HEK293 (cell line): ENCODE results near the gene ZNF749.

Experiments
- GLI2 ChIP-seq: fragments of 450-650 bp; formaldehyde crosslinking; IDR thresholded peaks from 2 replicates; pipeline ENCODE4; 2017; ENCODE audit warnings: missing biosample characterization, missing genetic modification characterization, low read depth, borderline replicate concordance
- GLIS1 ChIP-seq: fragments of 450-650 bp; formaldehyde crosslinking; IDR thresholded peaks from 2 replicates; pipeline ENCODE4 v1.5.1; 2016; ENCODE audit warnings: missing biosample characterization, missing genetic modification characterization
- KLF16 ChIP-seq: fragments of 450-650 bp; formaldehyde crosslinking; IDR thresholded peaks from 2 replicates; pipeline ENCODE4 v1.5.1; 2017; ENCODE audit warnings: missing biosample characterization, missing genetic modification characterization
- MEIS1 ChIP-seq: sonication (generic); formaldehyde crosslinking; IDR thresholded peaks from 2 replicates; pipeline ENCODE4 v1.8.1; 2022; ENCODE audit warnings: missing genetic modification reagents, mild to moderate bottlenecking, borderline replicate concordance
- MZF1 ChIP-seq: fragments of 450-650 bp; formaldehyde crosslinking; IDR thresholded peaks from 2 replicates; pipeline ENCODE4 v1.5.1; 2017; ENCODE audit warnings: missing biosample characterization, missing genetic modification characterization, borderline replicate concordance
- ZBTB17 ChIP-seq: fragments of 450-650 bp; formaldehyde crosslinking; IDR thresholded peaks from 2 replicates; pipeline ENCODE4 v1.5.1; 2016; ENCODE audit warnings: missing biosample characterization, missing genetic modification characterization
- ZEB2 ChIP-seq: fragments of 450-650 bp; formaldehyde crosslinking; IDR thresholded peaks from 2 replicates; pipeline ENCODE4 v1.5.1; 2016; ENCODE audit warnings: missing biosample characterization, missing genetic modification characterization
- ZFP41 ChIP-seq: fragments of 450-650 bp; formaldehyde crosslinking; IDR thresholded peaks from 2 replicates; pipeline ENCODE4 v1.5.1; 2016; ENCODE audit warnings: missing biosample characterization, missing genetic modification characterization, borderline replicate concordance
- ZNF112 ChIP-seq: fragments of 450-650 bp; formaldehyde crosslinking; IDR thresholded peaks from 2 replicates; pipeline ENCODE4 v1.5.0; 2017; ENCODE audit warnings: missing biosample characterization, missing genetic modification characterization
- ZNF157 ChIP-seq: fragments of 450-650 bp; formaldehyde crosslinking; IDR thresholded peaks from 2 replicates; pipeline ENCODE4 v1.5.1; 2016; ENCODE audit warnings: missing biosample characterization, missing genetic modification characterization
- ZNF211 ChIP-seq: fragments of 450-650 bp; formaldehyde crosslinking; IDR thresholded peaks from 2 replicates; pipeline ENCODE4 v1.5.1; 2016; ENCODE audit warnings: low read depth, missing biosample characterization, missing genetic modification characterization
- ZNF311 ChIP-seq: fragments of 450-650 bp; formaldehyde crosslinking; IDR thresholded peaks from 2 replicates; pipeline ENCODE4 v1.5.1; 2017; ENCODE audit warnings: missing biosample characterization, missing genetic modification characterization, borderline replicate concordance
- ZNF37A ChIP-seq: fragments of 450-650 bp; IDR thresholded peaks from 2 replicates; pipeline ENCODE4 v1.5.1; 2018; ENCODE audit warnings: missing biosample characterization, missing genetic modification characterization
- ZNF404 ChIP-seq: fragments of 450-650 bp; formaldehyde crosslinking; IDR thresholded peaks from 2 replicates; pipeline ENCODE4 v1.5.1; 2017; ENCODE audit warnings: missing biosample characterization, missing genetic modification characterization
- ZNF433 ChIP-seq: fragments of 450-650 bp; formaldehyde crosslinking; IDR thresholded peaks from 2 replicates; pipeline ENCODE4 v1.5.1; 2016; ENCODE audit warnings: missing biosample characterization, missing genetic modification characterization, low read depth
- ZNF585B ChIP-seq: fragments of 450-650 bp; formaldehyde crosslinking; IDR thresholded peaks from 2 replicates; pipeline ENCODE4 v1.5.1; 2016; ENCODE audit warnings: missing biosample characterization, missing genetic modification characterization
- ZNF626 ChIP-seq: fragments of 450-650 bp; sonication (Bioruptor Pico); formaldehyde crosslinking; IDR thresholded peaks from 2 replicates; pipeline ENCODE4 v1.5.1; 2018; ENCODE audit warnings: missing biosample characterization, missing genetic modification characterization, inconsistent platforms
- ZNF670 ChIP-seq: fragments of 450-650 bp; formaldehyde crosslinking; IDR thresholded peaks from 2 replicates; pipeline ENCODE4 v1.5.1; 2016; ENCODE audit warnings: missing biosample characterization, missing genetic modification characterization, low read depth
- ZNF777 ChIP-seq: fragments of 450-650 bp; formaldehyde crosslinking; IDR thresholded peaks from 2 replicates; pipeline ENCODE4 v1.5.1; 2017; ENCODE audit warnings: missing biosample characterization, missing genetic modification characterization, borderline replicate concordance
- ZSCAN30 ChIP-seq: fragments of 450-650 bp; IDR thresholded peaks from 2 replicates; pipeline ENCODE4 v1.5.1; 2018; ENCODE audit warnings: missing biosample characterization, mild to moderate bottlenecking, missing genetic modification characterization, moderate library complexity
- TF ChIP-seq, protein P1 (sequence below): fragments of 450-650 bp; formaldehyde crosslinking; IDR thresholded peaks from 2 replicates; pipeline ENCODE4 v1.5.1; 2016; ENCODE audit warnings: missing biosample characterization, missing genetic modification characterization
- TF ChIP-seq, protein P2 (sequence below): fragments of 450-650 bp; formaldehyde crosslinking; IDR thresholded peaks from 2 replicates; pipeline ENCODE4 v1.5.1; 2016; ENCODE audit warnings: missing biosample characterization, missing genetic modification characterization
- TF ChIP-seq, protein P3 (sequence below): fragments of 450-650 bp; formaldehyde crosslinking; conservative IDR thresholded peaks from 2 replicates; pipeline ENCODE4 v1.5.1; 2016; ENCODE audit warnings: low read depth, missing biosample characterization, missing genetic modification characterization
- TF ChIP-seq, protein P4 (sequence below): fragments of 450-650 bp; formaldehyde crosslinking; optimal IDR thresholded peaks from 2 replicates; pipeline ENCODE3; 2016; ENCODE audit warnings: missing biosample characterization, mild to moderate bottlenecking, missing genetic modification characterization
- TF ChIP-seq, protein P5 (sequence below): fragments of 450-650 bp; formaldehyde crosslinking; IDR thresholded peaks from 2 replicates; pipeline ENCODE4 v1.5.1; 2016; ENCODE audit warnings: missing biosample characterization, missing genetic modification characterization

ZNF749 gene

DNA sequence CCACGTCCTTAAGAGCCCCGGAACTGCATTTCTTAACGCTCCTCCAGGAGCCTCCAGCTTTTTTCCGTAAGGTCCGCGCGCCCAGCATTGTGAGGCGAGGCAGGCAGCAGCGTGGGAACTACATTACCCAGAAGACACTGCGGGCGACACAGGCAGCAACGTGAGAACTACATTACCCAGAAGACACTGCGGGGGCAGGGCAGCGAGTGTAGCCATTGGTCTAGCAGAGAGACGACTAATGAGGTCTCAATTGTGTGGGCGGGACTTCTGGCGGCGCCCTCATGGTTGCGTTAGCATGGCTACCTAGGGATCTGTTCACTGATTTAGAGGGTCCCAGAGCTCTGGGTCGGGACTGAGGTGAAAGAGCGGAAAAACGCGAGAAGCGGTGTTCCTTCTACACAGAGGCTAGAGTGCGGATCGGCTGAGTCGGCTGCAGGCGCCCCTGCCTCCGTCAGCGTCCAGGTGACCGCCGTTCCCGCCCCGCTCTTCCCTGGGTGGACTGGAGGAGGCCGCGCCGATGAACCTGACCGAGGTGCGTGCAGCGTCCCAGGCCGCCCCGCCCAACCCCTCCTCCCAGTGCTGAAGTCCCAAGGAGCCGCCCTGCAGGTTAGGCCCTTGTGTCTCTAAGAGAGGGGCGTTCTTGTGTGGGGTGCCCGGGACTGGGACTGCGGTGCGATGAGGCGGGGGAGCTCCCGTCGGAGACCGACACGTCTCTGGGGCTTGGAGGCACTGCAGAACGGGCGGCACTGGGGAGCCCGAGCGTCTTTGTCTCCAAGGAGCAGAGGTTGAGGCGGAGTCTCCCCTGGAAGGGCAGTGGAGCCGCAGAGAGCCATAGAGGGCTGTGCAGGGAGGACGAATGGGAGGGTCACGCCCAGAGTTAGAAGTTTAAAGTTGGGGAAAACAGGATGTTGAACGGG, at the start of gene ZNF749 (continued):
- TF ChIP-seq, protein P1, sequence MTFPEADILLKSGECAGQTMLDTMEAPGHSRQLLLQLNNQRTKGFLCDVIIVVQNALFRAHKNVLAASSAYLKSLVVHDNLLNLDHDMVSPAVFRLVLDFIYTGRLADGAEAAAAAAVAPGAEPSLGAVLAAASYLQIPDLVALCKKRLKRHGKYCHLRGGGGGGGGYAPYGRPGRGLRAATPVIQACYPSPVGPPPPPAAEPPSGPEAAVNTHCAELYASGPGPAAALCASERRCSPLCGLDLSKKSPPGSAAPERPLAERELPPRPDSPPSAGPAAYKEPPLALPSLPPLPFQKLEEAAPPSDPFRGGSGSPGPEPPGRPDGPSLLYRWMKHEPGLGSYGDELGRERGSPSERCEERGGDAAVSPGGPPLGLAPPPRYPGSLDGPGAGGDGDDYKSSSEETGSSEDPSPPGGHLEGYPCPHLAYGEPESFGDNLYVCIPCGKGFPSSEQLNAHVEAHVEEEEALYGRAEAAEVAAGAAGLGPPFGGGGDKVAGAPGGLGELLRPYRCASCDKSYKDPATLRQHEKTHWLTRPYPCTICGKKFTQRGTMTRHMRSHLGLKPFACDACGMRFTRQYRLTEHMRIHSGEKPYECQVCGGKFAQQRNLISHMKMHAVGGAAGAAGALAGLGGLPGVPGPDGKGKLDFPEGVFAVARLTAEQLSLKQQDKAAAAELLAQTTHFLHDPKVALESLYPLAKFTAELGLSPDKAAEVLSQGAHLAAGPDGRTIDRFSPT (tag by site-specific recombination): no peak
- TF ChIP-seq ZNF670 (tag by site-specific recombination) (no peak), ZNF311 (tag by site-specific recombination) (no peak), ZNF777 (tag by site-specific recombination) (peak; percentile 74; the same call in 1 of the 2 replicates), ZBTB17 (tag by site-specific recombination) (peak; percentile 78), MZF1 (tag by site-specific recombination) (no peak), KLF16 (no peak; the same call in 1 of the 2 replicates), ZNF404 (no peak), MEIS1 (no peak), ZNF112 (tag by site-specific recombination) (no peak), ZNF37A (tag by site-specific recombination) (no peak), GLIS1 (tag by site-specific recombination) (peak; percentile 16; the same call in 1 of the 2 replicates), GLI2 (no peak), ZNF157 (tag by site-specific recombination) (no peak), ZFP41 (tag by site-specific recombination) (no peak), ZNF626 (tag by site-specific recombination) (no peak), ZSCAN30 (tag by site-specific recombination) (peak; percentile 13; the same call in 1 of the 2 replicates), ZEB2 (tag by site-specific recombination) (peak; percentile 58; the same call in 1 of the 2 replicates), ZNF211 (no peak), ZNF585B (tag by site-specific recombination) (no peak), ZNF433 (tag by site-specific recombination) (no peak)
- TF ChIP-seq, protein P2, sequence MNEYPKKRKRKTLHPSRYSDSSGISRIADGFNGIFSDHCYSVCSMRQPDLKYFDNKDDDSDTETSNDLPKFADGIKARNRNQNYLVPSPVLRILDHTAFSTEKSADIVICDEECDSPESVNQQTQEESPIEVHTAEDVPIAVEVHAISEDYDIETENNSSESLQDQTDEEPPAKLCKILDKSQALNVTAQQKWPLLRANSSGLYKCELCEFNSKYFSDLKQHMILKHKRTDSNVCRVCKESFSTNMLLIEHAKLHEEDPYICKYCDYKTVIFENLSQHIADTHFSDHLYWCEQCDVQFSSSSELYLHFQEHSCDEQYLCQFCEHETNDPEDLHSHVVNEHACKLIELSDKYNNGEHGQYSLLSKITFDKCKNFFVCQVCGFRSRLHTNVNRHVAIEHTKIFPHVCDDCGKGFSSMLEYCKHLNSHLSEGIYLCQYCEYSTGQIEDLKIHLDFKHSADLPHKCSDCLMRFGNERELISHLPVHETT (tag by site-specific recombination): no peak
- TF ChIP-seq, protein P3, sequence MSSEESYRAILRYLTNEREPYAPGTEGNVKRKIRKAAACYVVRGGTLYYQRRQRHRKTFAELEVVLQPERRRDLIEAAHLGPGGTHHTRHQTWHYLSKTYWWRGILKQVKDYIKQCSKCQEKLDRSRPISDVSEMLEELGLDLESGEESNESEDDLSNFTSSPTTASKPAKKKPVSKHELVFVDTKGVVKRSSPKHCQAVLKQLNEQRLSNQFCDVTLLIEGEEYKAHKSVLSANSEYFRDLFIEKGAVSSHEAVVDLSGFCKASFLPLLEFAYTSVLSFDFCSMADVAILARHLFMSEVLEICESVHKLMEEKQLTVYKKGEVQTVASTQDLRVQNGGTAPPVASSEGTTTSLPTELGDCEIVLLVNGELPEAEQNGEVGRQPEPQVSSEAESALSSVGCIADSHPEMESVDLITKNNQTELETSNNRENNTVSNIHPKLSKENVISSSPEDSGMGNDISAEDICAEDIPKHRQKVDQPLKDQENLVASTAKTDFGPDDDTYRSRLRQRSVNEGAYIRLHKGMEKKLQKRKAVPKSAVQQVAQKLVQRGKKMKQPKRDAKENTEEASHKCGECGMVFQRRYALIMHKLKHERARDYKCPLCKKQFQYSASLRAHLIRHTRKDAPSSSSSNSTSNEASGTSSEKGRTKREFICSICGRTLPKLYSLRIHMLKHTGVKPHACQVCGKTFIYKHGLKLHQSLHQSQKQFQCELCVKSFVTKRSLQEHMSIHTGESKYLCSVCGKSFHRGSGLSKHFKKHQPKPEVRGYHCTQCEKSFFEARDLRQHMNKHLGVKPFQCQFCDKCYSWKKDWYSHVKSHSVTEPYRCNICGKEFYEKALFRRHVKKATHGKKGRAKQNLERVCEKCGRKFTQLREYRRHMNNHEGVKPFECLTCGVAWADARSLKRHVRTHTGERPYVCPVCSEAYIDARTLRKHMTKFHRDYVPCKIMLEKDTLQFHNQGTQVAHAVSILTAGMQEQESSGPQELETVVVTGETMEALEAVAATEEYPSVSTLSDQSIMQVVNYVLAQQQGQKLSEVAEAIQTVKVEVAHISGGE (tag by site-specific recombination): peak; percentile 18
- TF ChIP-seq, protein P4, sequence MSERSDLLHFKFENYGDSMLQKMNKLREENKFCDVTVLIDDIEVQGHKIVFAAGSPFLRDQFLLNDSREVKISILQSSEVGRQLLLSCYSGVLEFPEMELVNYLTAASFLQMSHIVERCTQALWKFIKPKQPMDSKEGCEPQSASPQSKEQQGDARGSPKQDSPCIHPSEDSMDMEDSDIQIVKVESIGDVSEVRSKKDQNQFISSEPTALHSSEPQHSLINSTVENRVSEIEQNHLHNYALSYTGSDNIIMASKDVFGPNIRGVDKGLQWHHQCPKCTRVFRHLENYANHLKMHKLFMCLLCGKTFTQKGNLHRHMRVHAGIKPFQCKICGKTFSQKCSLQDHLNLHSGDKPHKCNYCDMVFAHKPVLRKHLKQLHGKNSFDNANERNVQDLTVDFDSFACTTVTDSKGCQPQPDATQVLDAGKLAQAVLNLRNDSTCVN (tag by site-specific recombination): peak; percentile 62
- TF ChIP-seq, protein P5, sequence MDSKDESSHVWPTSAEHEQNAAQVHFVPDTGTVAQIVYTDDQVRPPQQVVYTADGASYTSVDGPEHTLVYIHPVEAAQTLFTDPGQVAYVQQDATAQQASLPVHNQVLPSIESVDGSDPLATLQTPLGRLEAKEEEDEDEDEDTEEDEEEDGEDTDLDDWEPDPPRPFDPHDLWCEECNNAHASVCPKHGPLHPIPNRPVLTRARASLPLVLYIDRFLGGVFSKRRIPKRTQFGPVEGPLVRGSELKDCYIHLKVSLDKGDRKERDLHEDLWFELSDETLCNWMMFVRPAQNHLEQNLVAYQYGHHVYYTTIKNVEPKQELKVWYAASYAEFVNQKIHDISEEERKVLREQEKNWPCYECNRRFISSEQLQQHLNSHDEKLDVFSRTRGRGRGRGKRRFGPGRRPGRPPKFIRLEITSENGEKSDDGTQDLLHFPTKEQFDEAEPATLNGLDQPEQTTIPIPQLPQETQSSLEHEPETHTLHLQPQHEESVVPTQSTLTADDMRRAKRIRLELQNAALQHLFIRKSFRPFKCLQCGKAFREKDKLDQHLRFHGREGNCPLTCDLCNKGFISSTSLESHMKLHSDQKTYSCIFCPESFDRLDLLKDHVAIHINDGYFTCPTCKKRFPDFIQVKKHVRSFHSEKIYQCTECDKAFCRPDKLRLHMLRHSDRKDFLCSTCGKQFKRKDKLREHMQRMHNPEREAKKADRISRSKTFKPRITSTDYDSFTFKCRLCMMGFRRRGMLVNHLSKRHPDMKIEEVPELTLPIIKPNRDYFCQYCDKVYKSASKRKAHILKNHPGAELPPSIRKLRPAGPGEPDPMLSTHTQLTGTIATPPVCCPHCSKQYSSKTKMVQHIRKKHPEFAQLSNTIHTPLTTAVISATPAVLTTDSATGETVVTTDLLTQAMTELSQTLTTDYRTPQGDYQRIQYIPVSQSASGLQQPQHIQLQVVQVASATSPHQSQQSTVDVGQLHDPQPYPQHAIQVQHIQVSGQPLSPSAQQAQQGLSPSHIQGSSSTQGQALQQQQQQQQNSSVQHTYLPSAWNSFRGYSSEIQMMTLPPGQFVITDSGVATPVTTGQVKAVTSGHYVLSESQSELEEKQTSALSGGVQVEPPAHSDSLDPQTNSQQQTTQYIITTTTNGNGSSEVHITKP: peak; percentile 63; the same call in 1 of the 2 replicates
